Left cardiac atrium (tissue), 4 donors: ENCODE results near the gene ARHGAP42. TPM values are rescaled to one million over a fixed set of nuclear protein-coding genes. Genes with fewer than 3 reads are reported as not detected.

Source experiments
- ATAC-seq, 2 donors: fragments of 200-7000 bp; cut with Tn5 transposase; one replicate each; pipeline ENCODE4 v1.9.1; 2020; ENCODE audit warnings: mild to moderate bottlenecking in 2 of 2, moderate library complexity in 2 of 2
- DNase-seq: peaks from one replicate; pipeline ENCODE4 v3.0.0-alpha.2; 2020
- intact Hi-C, 2 donors: fragments of 100-400 bp; cut with DNase I; formaldehyde crosslinking; loops; one replicate each; pipeline versions ENCODE4 v1.14.1 to v1.15.1; 2022 to 2023
- total RNA-seq, 2 donors: library from RNA; stranded (reverse); fragmentation: NEBNext Ultra II Directional; extraction: Animal tissue kit (Norgen Biotek cat#: 25700); gene quantifications; one replicate each; pipeline ENCODE4 v1.2.1, GENCODE V29; 2021
- donor health status: DM: no; HTN: yes; CAD: no.
- donor health status: DM: no; HTN: yes; CAD: no; lungs with severe emphysema.
- donor health status: DM: yes; HTN: yes; CAD: no.
- donor health status: Dilated cardiomyopathy.

Gene ARHGAP42
- total RNA-seq, 2 donors from 2014 or later: 9.0 to 12.8 TPM

GRCh38 chr11:100920593-100920992 is 233.5 kb downstream of the ARHGAP42 start:
- intact Hi-C loops: loop anchor here in 1 of 2 donors (10.0 kb wide), 1 partner anchor 236 kb away; the partner anchor contains the start of gene ARHGAP42
- ATAC-seq: no peak
- DNase-seq: no peak

DNA sequence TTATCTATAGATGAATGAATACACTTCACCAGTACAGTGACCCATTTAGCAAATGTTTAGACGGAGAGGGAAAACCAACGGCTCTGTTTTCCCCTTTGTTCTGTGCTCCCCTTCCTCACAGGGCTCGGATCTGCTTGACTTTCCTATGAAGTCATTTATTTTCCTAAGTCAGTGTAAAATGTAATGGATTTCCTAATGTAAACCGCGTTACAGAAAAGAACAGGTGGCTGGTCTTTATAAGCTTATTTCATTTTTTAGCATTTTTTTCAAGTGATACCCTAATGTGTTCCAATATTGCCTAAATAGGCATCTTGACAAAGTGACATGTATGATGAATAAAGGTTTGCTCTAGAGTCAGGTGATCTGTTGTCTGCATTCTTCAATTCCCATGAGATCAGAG is 235.0 kb downstream of the ARHGAP42 start:
- no peak for ATAC-seq
- intact Hi-C loops: loop anchor here in 1 of 2 donors (10.0 kb wide), 1 partner anchor 237 kb away; the partner anchor contains the start of gene ARHGAP42

GRCh38 chr11:100923555-100923954 is 236.5 kb downstream of the ARHGAP42 start:
- DNase-seq (no peak), ATAC-seq (no peak)
- intact Hi-C loops: loop anchor here in 1 of 2 donors (10.0 kb wide), 1 partner anchor 239 kb away; the partner anchor contains the start of gene ARHGAP42

More for the DNA sequence above, 235.0 kb downstream of the ARHGAP42 start:
- DNase-seq: no peak

- no peak for DNase-seq
- ATAC-seq: no peak
- intact Hi-C loops: loop anchor here in 1 of 2 donors (10.0 kb wide), 1 partner anchor 241 kb away; the partner anchor contains the start of gene ARHGAP42
These were observed 238.8 kb downstream of the ARHGAP42 start for GRCh38 chr11:100925935-100926334.

DNA sequence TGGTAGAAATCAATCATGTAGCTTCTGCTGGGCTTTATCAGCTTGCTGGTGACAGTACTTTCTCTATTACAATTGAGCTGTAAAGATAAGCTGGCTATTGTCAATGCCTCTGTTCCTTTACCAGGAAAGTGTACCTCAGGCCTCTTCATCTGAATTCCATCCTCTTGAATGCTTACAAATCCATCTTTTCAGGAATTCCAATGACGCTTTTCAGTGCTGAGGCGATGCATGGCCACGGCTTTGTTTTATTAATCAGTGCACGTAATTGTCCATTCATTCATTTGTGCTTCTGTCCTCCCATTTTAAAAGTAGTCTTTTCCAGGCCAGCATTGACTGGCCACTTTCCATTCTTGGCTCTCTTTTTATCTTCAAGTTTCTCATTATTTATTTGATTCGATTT is 240.5 kb downstream of the ARHGAP42 start:
- DNase-seq (no peak), ATAC-seq (no peak)
- intact Hi-C loops: loop anchor here in 1 of 2 donors (10.0 kb wide), 1 partner anchor 243 kb away; the partner anchor contains the start of gene ARHGAP42

DNA sequence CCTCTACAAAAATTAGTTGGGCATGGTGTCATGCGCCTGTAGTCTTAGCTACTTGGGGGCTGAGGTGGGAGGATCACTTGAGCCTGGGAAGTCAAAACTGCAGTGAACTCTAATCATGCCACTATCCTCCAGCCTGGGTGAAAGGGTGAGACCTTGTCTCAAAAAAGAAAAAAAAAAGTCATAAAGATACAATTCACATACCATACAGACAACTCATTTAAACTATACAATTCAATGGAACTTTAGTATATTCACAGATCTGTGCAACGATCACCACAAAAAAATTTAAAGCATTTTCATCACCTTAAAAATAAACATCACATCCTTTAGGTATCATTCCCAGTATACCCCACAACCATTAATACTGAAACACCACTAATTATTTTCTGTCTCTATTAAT is 241.3 kb downstream of the ARHGAP42 start:
- ATAC-seq (no peak), DNase-seq (no peak)

GRCh38 chr11:100929377-100929776 is 242.3 kb downstream of the ARHGAP42 start:
- DNase-seq (no peak), ATAC-seq (no peak)
- intact Hi-C loops: loop anchor here in 1 of 2 donors (10.0 kb wide), 1 partner anchor 245 kb away; the partner anchor contains the start of gene ARHGAP42

More for the DNA sequence above, 241.3 kb downstream of the ARHGAP42 start:
- intact Hi-C loops: loop anchor here in 1 of 2 donors (10.0 kb wide), 1 partner anchor 244 kb away; the partner anchor contains the start of gene ARHGAP42

GRCh38 chr11:100930185-100930778 is 243.2 kb downstream of the ARHGAP42 start:
- no peak for DNase-seq
- ATAC-seq: peak; percentile 44 to 55
- intact Hi-C loops: loop anchor here (5.0 to 10.0 kb wide), 3 partner anchors 248 to 353 kb away; no protein-coding TSS in a partner anchor

DNA sequence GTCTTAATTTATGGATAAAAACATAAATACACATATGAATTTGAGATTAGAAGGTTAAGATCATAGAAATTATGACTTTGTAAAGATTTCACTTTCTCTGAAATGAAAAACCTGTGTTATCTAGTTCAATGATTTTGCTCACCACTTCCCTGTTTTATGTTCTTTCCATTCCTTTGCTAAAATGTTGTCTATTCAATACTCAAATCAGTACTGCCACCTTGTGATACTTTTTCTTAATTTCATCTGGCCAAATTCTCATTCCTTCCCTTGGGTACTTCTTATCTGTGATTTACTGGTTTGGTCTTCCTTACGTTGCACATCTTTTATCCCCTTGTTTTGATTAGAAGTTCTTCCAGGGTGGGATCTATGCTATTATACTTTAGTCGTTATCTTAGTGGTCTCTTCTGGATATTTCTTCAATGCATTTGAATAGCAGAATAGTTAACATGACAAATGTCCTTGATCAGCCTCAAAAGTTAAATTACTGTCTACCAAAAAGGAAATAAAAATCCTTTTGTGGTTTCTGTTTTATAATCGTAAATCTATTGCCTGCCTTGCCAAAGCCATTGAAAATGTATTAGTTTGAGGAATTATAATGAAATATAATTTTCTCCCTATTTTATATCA is 245.5 kb downstream of the ARHGAP42 start:
- no peak for ATAC-seq
- DNase-seq: no peak
- intact Hi-C loops: loop anchor here (5.0 to 10.0 kb wide), 3 partner anchors 250 to 355 kb away; no protein-coding TSS in a partner anchor

DNA sequence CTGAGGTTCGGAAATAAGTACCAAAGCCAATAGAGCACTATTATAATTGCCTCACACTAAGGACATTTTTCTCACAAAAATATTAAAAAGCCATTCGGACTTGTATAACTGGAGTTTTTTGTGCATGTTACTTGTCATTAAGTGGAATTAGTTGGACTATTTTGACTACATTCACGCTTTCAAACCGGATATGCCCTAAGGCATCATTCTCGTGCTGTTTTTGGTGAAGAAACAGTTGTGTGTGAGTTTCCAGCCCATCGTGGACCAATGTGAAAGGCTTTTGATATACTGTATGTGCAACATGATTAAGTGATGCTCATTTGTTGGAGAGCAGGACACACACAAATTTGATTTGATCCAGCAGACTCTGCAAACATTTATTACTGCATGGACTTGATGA is 249.7 kb downstream of the ARHGAP42 start:
- ATAC-seq (no peak), DNase-seq (no peak)
- intact Hi-C loops: loop anchor here in 1 of 2 donors (10.0 kb wide), 1 partner anchor 352 kb away; no protein-coding TSS in a partner anchor

- intact Hi-C loops: loop anchor here in 1 of 2 donors (10.0 kb wide), 1 partner anchor 355 kb away; no protein-coding TSS in a partner anchor
These were observed 252.5 kb downstream of the ARHGAP42 start for GRCh38 chr11:100939571-100939970.

GRCh38 chr11:100940111-100940510 is 253.0 kb downstream of the ARHGAP42 start:
- DNase-seq (no peak), ATAC-seq (no peak)
- intact Hi-C loops: no loop called here

More at GRCh38 chr11:100939571-100939970, 252.5 kb downstream of the ARHGAP42 start:
- ATAC-seq (no peak), DNase-seq (no peak)

DNA sequence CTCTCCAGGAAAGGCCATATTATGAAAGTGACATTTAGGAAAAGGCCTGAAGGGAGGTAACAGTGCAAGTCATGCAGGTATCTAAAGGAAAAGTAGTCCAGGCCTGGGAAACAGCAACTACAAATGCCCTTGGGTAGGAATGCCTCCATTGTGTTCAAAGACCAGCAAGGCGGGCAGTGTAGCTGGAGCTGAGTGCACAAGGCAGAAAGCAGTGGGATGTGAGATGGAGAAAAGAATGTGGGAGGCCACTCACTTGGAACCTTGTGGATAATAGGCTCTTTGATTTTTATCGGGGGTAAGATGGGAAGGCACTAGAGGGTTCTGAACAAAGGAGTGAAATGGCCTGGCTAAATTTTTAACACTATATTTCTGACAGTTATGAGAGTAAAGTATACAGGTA is 253.9 kb downstream of the ARHGAP42 start:
- DNase-seq (no peak), ATAC-seq (peak in 1 of 2 donors; percentile 23)
- intact Hi-C loops: no loop called here

GRCh38 chr11:100942016-100942415 is 254.9 kb downstream of the ARHGAP42 start:
- peak; percentile 91 to 96 for ATAC-seq
- intact Hi-C loops: no loop called here

GRCh38 chr11:100948936-100949335 is 261.8 kb downstream of the ARHGAP42 start:
- intact Hi-C loops: no loop called here
- no peak for ATAC-seq
- no peak for DNase-seq

More at GRCh38 chr11:100942016-100942415, 254.9 kb downstream of the ARHGAP42 start:
- peak; percentile 63 for DNase-seq

- ATAC-seq (no peak), DNase-seq (no peak)
- intact Hi-C loops: no loop called here
These were observed 262.4 kb downstream of the ARHGAP42 start for GRCh38 chr11:100949443-100949842.

DNA sequence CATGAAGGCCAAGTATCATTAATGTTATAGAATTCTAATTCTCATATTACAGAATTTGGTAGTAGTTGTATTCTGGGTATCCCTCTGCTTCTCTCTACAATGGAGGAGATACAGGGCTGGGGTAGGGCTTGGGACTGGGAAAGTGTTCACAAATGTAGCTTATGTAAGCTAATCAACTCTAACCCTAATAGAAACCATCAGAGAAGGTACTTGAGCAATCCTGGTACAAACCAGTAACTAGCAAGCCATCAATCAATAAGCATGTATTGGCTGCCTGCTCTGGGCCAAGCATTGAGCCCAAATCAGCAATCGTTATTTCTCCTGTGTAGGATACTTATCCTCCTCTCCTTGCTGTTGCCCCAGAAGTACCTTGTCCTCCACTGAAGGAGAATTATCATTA is 268.2 kb downstream of the ARHGAP42 start:
- no peak for ATAC-seq
- DNase-seq: no peak
- intact Hi-C loops: no loop called here

DNA sequence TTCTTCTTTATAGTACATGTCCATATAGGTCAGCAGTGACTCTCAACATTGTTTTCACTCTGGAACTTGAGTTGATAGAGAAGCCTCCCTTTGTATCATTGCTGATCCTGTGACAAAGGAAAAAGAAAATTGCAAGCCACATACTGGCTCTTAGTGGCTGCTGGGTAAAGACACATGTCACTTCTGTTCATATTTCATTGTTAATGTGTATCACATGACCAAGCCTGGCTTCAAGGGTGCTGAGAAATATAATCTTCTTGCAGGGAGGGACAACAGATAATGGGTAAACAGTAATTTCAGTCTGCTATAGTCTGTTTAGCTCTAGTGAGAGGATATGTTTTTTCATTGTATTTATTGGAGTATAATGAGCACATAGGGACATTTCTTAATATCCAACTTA is 269.3 kb downstream of the ARHGAP42 start:
- ATAC-seq: no peak

DNA sequence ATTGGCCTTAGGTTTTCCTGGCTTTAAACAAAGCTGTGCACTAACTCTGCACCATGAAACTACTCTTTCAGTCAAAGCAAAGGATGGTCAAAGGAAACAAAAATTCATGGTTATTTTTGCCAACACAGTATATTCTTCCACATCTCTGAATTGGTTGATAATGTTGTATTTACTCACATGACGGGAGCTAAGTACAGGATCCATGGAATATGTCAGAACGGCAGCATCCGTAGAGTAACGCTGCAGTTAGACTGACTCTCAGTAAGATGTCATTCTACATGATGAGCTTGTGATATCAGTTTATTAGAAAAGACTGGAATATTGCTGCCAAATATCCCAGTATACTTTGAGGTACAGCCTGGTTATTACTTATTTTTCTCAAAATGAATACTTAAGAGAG is 270.4 kb downstream of the ARHGAP42 start:
- intact Hi-C loops: no loop called here
- ATAC-seq: no peak
- DNase-seq: no peak

More for the DNA sequence above, 269.3 kb downstream of the ARHGAP42 start:
- no peak for DNase-seq
- intact Hi-C loops: no loop called here

GRCh38 chr11:100961633-100962032 is 274.5 kb downstream of the ARHGAP42 start:
- intact Hi-C loops: no loop called here
- ATAC-seq (no peak), DNase-seq (no peak)
